HepG2 (cell line): ENCODE measurements around the gene GSTP1. TPM values are rescaled to one million over a fixed set of nuclear protein-coding genes. Genes with fewer than 3 reads are reported as not detected.

Experiments used
- ATAC-seq: fragments of 200-7000 bp; cut with Tn5 transposase; 3 replicates; pipeline ENCODE4 v1.9.1; 2020; ENCODE audit warnings: mild to moderate bottlenecking, moderate library complexity
- BruUV-seq: library from RNA; stranded (reverse); fragments of 400-500 nt; replicated peaks from 2 replicates; lab custom pipeline; 2021; lab: Mats Ljungman, UMichigan
- CTCF ChIA-PET: fragments of 300-600 bp; formaldehyde crosslinking; extraction: SDS; loops from one replicate; lab custom pipeline; 2021; ENCODE audit warnings: low total read pairs, inconsistent platforms, low intra/inter-chr PET ratio; lab: Yijun Ruan, JAX
- POLR2A ChIA-PET: fragments of 350-600 bp; sonication (Branson Sonifier 250); formaldehyde crosslinking; loops from one replicate; lab custom pipeline; 2020; ENCODE audit warnings: antibody characterized with exemption, inconsistent platforms; lab: Yijun Ruan, JAX
- DNase-seq: peaks from one replicate; pipeline ENCODE4 v3.0.0-alpha.2; 2015; ENCODE audit warnings: low spot score
- FAIRE-seq: peaks from 3 replicates; lab custom pipeline; 2011; peaks lifted over from hg19 to GRCh38; lab: Jason Lieb, UNC
- H2AFZ ChIP-seq: one replicate; pipeline ENCODE4 v1.6.1; 2011; ENCODE audit warnings: low read length, inconsistent platforms
- H3K27ac ChIP-seq: fragments of 300-600 bp; 3 replicates; pipeline ENCODE4 v1.8.0; 2011; ENCODE audit warnings: mixed run types, mild to moderate bottlenecking, mixed read lengths, low read length, inconsistent platforms; ENCODE audit not compliant: insufficient read depth; ENCODE audit errors: extremely low read length
- H3K27me3 ChIP-seq, 2 experiments: fragments of 200-600 bp in 1 of 2; 2 replicates in 1 of 2; 3 replicates in 1 of 2; pipeline versions ENCODE4 v1.6.0 to v1.8.0; 2011; ENCODE audit warnings: low read length in 2 of 2, mild to moderate bottlenecking in 2 of 2, moderate library complexity in 2 of 2, inconsistent platforms in 1 of 2; ENCODE audit not compliant: insufficient read depth in 2 of 2, control insufficient read depth in 1 of 2
- H3K36me3 ChIP-seq, 2 experiments: fragments of 200-600 bp in 1 of 2; replicated peaks in 1 of 2; 2 replicates in 1 of 2; 3 replicates in 1 of 2; pipeline versions ENCODE4 v1.5.1 to v1.8.0; 2011; ENCODE audit warnings: low read length in 2 of 2, inconsistent platforms in 1 of 2; ENCODE audit not compliant: insufficient read depth in 2 of 2, control insufficient read depth in 1 of 2
- H3K4me1 ChIP-seq: 2 replicates; pipeline ENCODE4 v1.5.1; 2012; ENCODE audit warnings: low read length, inconsistent platforms; ENCODE audit not compliant: insufficient read depth
- H3K4me2 ChIP-seq: 2 replicates; pipeline ENCODE4 v1.6.0; 2011; ENCODE audit warnings: low read depth, low read length, inconsistent platforms
- H3K4me3 ChIP-seq, 3 experiments: fragments of 200-600 bp in 1 of 3; sonication (generic), shearing (Covaris generic) in 1 of 3; replicated peaks in 1 of 3; 2 replicates each; pipeline ENCODE4 v1.5.1; 2011 to 2016; ENCODE audit warnings: low read length in 3 of 3, inconsistent platforms in 2 of 3, low read depth in 2 of 3, mild to moderate bottlenecking in 2 of 3, control low read depth in 1 of 3, mixed read lengths in 1 of 3; ENCODE audit not compliant: insufficient read depth in 1 of 3
- H3K79me2 ChIP-seq: one replicate; pipeline ENCODE4 v1.6.1; 2011; ENCODE audit warnings: low read length, inconsistent platforms; ENCODE audit not compliant: insufficient read depth
- H3K9ac ChIP-seq: 2 replicates; pipeline ENCODE4 v1.6.0; 2011; ENCODE audit warnings: mild to moderate bottlenecking, low read depth, low read length, inconsistent platforms; ENCODE audit not compliant: insufficient read depth
- H3K9me3 ChIP-seq: 2 replicates; pipeline ENCODE4 v1.5.1; 2012; ENCODE audit warnings: mild to moderate bottlenecking, low read length
- H4K20me1 ChIP-seq: 2 replicates; pipeline ENCODE4 v1.6.0; 2011; ENCODE audit warnings: inconsistent platforms, mild to moderate bottlenecking, low read length, moderate library complexity; ENCODE audit not compliant: insufficient read depth
- ATF3 ChIP-seq: sonication (generic); formaldehyde crosslinking; IDR thresholded peaks from 2 replicates; pipeline ENCODE4 v1.4.0; 2020; ENCODE audit warnings: missing genetic modification reagents
- CHCHD3 ChIP-seq: sonication (generic); formaldehyde crosslinking; IDR thresholded peaks from 2 replicates; pipeline ENCODE4 v1.8.0; 2022; ENCODE audit warnings: mild to moderate bottlenecking, missing genetic modification reagents, moderate library complexity
- EHMT2 ChIP-seq: fragments of 200-600 bp; sonication (generic); IDR thresholded peaks from 2 replicates; pipeline ENCODE4 v1.7.0; 2017; ENCODE audit warnings: antibody characterized with exemption, low read depth, low read length, borderline replicate concordance
- GLI4 ChIP-seq: sonication (generic); formaldehyde crosslinking; IDR thresholded peaks from 2 replicates; pipeline ENCODE4 v1.5.1; 2020; ENCODE audit warnings: missing genetic modification reagents, mild to moderate bottlenecking, moderate library complexity, borderline replicate concordance
- GPN1 ChIP-seq: sonication (generic); formaldehyde crosslinking; IDR thresholded peaks from 2 replicates; pipeline ENCODE4 v1.5.1; 2020; ENCODE audit warnings: missing genetic modification reagents, borderline replicate concordance
- GRHL1 ChIP-seq: sonication (generic); formaldehyde crosslinking; conservative IDR thresholded peaks from 2 replicates; pipeline ENCODE4 v1.8.0; 2022; ENCODE audit warnings: missing genetic modification reagents
- KMT2A ChIP-seq: sonication (generic); formaldehyde crosslinking; IDR thresholded peaks from 2 replicates; pipeline ENCODE4 v1.4.0; 2020; ENCODE audit warnings: missing genetic modification reagents
- MAX ChIP-seq: IDR thresholded peaks from 2 replicates; pipeline ENCODE4 v1.6.1; 2012; ENCODE audit warnings: inconsistent platforms
- PITX1 ChIP-seq: sonication (generic); formaldehyde crosslinking; IDR thresholded peaks from 2 replicates; pipeline ENCODE4 v1.5.1; 2020; ENCODE audit warnings: mild to moderate bottlenecking, missing genetic modification reagents
- RARA ChIP-seq: IDR thresholded peaks from 2 replicates; pipeline ENCODE4 v1.6.1; 2016; ENCODE audit warnings: missing genetic modification reagents, missing compliant biosample characterization
- ZBTB26 ChIP-seq: IDR thresholded peaks from 2 replicates; pipeline ENCODE4 v1.6.1; 2016; ENCODE audit warnings: missing compliant biosample characterization, missing genetic modification reagents, borderline replicate concordance
- ZBTB7A ChIP-seq: sonication (generic); formaldehyde crosslinking; IDR thresholded peaks from 2 replicates; pipeline ENCODE4 v1.8.0; 2022; ENCODE audit warnings: mild to moderate bottlenecking, missing genetic modification reagents
- ZNF205 ChIP-seq: IDR thresholded peaks from 2 replicates; pipeline ENCODE4 v1.6.1; 2018; ENCODE audit warnings: missing biosample characterization, missing genetic modification reagents
- ZNF256 ChIP-seq: sonication (generic); formaldehyde crosslinking; conservative IDR thresholded peaks from 2 replicates; pipeline ENCODE4 v1.4.0; 2020; ENCODE audit warnings: missing genetic modification reagents
- ZNF343 ChIP-seq: sonication (generic); formaldehyde crosslinking; IDR thresholded peaks from 2 replicates; pipeline ENCODE4 v1.4.0; 2020; ENCODE audit warnings: mild to moderate bottlenecking, missing genetic modification reagents
- ZNF414 ChIP-seq: sonication (generic); formaldehyde crosslinking; IDR thresholded peaks from 2 replicates; pipeline ENCODE4 v1.5.0; 2020; ENCODE audit warnings: missing genetic modification reagents
- ZNF446 ChIP-seq: sonication (generic); formaldehyde crosslinking; IDR thresholded peaks from 2 replicates; pipeline ENCODE4 v1.5.0; 2020; ENCODE audit warnings: mild to moderate bottlenecking, missing genetic modification reagents
- WGBS: methylation state at CpG from one replicate; pipeline ENCODE4 v1.1.6; 2017; ENCODE audit warnings: low lambda C conversion rate; 5-methylcytosine and 5-hydroxymethylcytosine counted together
- in situ Hi-C: cut with HindIII; loops from 2 replicates; pipeline ENCODE4 v1.10.0; 2017; ENCODE audit warnings: low pct_unique_long_range_greater_than_20kb; ENCODE audit not compliant: extremely low pct_ligation_motif_present
- intact Hi-C: fragments of 100-400 bp; cut with micrococcal nuclease; formaldehyde crosslinking; loops from one replicate; pipeline ENCODE4 v1.10.0; 2022; ENCODE audit not compliant: unreplicated experiment
- polyA plus RNA-seq, 8 experiments: library from polyadenylated mRNA; depleted of rRNA in 3 of 8; stranded (reverse) in 7 of 8; unstranded in 1 of 8; fragments of >200 nt; fragmentation: Illumina TruSeq in 4 of 8; extraction: Trizol in 4 of 8; gene quantifications; 2 replicates each; pipeline versions ENCODE4 v1.2.1 to v1.2.3, GENCODE V29; 2011 to 2016; ENCODE audit warnings: low read depth in 4 of 8, missing spikeins in 1 of 8, mixed read lengths in 1 of 8; ENCODE audit not compliant: insufficient read depth in 1 of 8
- total RNA-seq, 5 experiments: library from RNA; depleted of rRNA; stranded (reverse); fragments of >200 nt; fragmentation: Illumina TruSeq; extraction: Trizol; gene quantifications; 2 replicates each; pipeline ENCODE4 v1.2.3, GENCODE V29; 2016; ENCODE audit warnings: low read depth in 1 of 5

Gene GSTP1
- total and polyA plus RNA-seq, 2 of the 13 experiments (the other 11 are each of a cell fraction or from before 2014, with no cell fraction given) = not detected

- FAIRE-seq = no peak
- CTCF ChIA-PET = no interaction called here
These were observed 48.1 kb upstream of the GSTP1 start for GRCh38 chr11:67535561-67535960.

More at GRCh38 chr11:67535561-67535960, 48.1 kb upstream of the GSTP1 start:
- H3K27ac ChIP-seq = no peak overlapping the region
- H3K79me2 ChIP-seq = no peaks in the 10 kb centered on the region
- ATAC-seq (no peak), DNase-seq (no peak)
- intact Hi-C loops (no loop called here), in situ Hi-C loops (no loop called here)
- TF ChIP-seq EHMT2 = no peak
- no peak for TF ChIP-seq GRHL1 (CRISPR knock-in tag)
- no peak for TF ChIP-seq GPN1
- no peak for TF ChIP-seq GLI4 (CRISPR knock-in tag)
- no peak for TF ChIP-seq ATF3 (CRISPR knock-in tag)
- TF ChIP-seq ZNF414 (CRISPR knock-in tag) = no peak
- TF ChIP-seq MAX = no peak
- no peak for TF ChIP-seq ZNF256 (CRISPR knock-in tag)
- TF ChIP-seq KMT2A (CRISPR knock-in tag) = no peak
- TF ChIP-seq CHCHD3 (CRISPR knock-in tag) = no peak
- no peak for TF ChIP-seq ZNF343 (CRISPR knock-in tag)
- TF ChIP-seq PITX1 = no peak
- no peak for TF ChIP-seq ZNF205 (CRISPR knock-in tag)
- TF ChIP-seq ZNF446 = no peak
- TF ChIP-seq ZBTB26 (CRISPR knock-in tag) = no peak
- TF ChIP-seq RARA (CRISPR knock-in tag) = no peak
- TF ChIP-seq ZBTB7A (CRISPR knock-in tag) = no peak
- H3K9ac ChIP-seq = no peak overlapping the region
- 0% methylated on average over 1 of the region's 1 CpG for WGBS
- no TSS peak for BruUV-seq
- no peak overlapping the region for H3K4me2 ChIP-seq
- H3K9me3 ChIP-seq = peaks cover 24% of the 10 kb centered on the region
- no peaks in the 10 kb centered on the region for H4K20me1 ChIP-seq
- H3K4me3 ChIP-seq = no peak overlapping the region
- POLR2A ChIA-PET = no interaction called here
- H2AFZ ChIP-seq = no peak overlapping the region
- peaks cover 10% of the 10 kb centered on the region for H3K4me1 ChIP-seq
- no peaks in the 10 kb centered on the region for H3K36me3 ChIP-seq
- H3K27me3 ChIP-seq = no peaks in the 10 kb centered on the region
